Activated T-helper 9 cell treated with anti-CD3 and anti-CD28 coated beads, Interleukin-2, amount 50 U/mL, for 16 hours (primary cell): ENCODE results near the gene TINAGL1.

Source experiments
- DNase-seq: peaks from one replicate; pipeline ENCODE4 v3.0.0-alpha.2; 2020; ENCODE audit warnings: low read depth

The TINAGL1 gene

DNA sequence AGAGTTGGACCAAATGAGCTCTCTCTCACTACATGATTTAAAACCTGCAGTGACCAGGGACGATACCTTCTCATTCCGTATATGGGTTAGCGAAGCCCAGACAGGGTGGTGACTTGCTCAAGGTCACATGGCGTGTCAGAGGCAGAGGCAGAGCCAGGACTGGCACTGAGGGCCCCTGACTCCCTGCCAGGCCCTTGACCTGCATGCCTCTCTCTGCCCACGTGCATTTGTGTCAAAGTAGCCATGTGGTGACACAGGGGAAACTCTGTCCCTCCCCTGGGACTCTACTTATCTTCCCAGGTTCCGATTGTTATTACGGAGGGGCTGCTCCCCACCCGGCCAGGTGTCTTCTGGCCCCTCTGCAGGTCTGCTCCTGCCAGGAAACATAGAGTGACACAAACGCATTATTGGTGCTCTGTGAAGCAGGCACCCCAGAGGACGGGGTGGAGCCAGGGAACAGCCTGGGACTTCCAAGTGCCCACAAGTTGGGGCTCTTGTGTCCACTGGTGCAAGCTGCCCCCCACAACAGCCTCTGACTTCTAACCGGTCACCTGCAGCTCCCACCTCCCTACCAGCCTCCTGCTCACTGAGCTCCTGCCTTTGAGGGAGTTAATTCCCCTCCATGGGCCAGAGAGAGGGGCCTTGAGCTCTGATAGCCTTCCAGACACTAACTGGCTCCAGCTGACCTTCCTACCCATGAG lies 7.3 kb upstream of the TINAGL1 start:
- DNase-seq = no peak

DNA sequence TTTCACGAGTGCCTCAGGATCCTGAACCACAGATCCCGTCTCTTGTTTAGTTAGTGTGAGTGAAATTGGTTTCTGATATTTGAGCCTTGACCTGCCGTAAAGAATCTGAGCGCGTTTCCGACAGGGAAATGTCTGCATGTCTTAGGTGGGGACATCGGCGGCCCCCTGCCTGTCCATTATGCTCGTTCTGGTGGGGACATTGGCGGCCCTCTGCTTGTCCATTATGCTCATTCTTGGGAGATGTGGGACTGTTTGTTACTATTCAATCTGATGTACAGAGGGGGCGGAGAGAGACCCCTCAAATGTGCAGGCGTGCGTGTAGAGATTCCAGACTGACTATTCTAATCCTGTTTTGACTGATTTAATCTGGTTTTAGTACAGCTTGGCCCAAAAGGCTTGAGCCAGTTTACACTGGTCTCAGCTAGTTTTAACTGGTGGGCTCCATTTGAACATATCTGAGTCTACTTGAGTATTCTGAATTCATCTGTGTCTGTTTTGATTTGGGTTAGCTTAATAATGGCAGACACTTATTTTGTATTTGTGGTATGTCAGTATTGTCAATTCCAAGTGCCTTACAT lies 6.6 kb upstream of the TINAGL1 start:
- no peak for DNase-seq

DNA sequence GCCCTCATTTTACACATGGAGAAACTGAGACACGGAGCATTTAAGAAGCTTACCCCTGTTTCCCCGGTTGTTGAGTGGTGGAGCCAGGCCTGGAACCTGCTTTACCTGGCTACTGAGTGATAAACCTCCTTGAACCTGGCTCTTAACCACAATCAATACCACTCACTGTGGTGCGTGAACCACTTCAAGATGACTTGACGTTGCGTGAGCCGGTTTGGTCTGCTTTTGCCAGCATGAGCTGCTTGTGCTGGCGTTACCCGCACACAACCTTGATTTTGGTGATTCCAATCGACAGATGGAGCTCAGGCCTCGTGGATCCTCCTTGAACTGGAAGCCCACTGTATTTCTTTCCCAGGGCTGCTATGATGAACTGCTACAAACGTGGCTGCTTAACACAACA lies 6.1 kb upstream of the TINAGL1 start:
- DNase-seq = no peak

DNA sequence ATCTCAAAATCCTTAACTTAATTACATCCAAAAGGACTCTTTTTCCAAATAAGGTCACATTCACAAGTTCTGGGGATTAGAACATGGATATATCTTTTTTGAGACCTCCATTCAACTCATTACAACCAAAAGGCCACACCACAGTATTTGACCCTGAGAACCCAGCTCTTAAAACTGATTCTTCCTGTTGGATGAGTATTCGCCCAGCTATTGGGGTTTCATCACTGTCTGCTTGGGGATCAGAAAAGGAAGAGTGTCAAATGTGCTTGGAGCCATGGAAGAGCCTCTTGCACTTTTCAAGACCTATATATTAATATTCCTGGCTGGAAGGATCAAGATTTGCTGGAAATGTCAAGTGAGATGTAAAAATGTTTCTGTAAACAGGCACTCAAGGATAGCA lies 5.4 kb upstream of the TINAGL1 start:
- DNase-seq = no peak

DNA sequence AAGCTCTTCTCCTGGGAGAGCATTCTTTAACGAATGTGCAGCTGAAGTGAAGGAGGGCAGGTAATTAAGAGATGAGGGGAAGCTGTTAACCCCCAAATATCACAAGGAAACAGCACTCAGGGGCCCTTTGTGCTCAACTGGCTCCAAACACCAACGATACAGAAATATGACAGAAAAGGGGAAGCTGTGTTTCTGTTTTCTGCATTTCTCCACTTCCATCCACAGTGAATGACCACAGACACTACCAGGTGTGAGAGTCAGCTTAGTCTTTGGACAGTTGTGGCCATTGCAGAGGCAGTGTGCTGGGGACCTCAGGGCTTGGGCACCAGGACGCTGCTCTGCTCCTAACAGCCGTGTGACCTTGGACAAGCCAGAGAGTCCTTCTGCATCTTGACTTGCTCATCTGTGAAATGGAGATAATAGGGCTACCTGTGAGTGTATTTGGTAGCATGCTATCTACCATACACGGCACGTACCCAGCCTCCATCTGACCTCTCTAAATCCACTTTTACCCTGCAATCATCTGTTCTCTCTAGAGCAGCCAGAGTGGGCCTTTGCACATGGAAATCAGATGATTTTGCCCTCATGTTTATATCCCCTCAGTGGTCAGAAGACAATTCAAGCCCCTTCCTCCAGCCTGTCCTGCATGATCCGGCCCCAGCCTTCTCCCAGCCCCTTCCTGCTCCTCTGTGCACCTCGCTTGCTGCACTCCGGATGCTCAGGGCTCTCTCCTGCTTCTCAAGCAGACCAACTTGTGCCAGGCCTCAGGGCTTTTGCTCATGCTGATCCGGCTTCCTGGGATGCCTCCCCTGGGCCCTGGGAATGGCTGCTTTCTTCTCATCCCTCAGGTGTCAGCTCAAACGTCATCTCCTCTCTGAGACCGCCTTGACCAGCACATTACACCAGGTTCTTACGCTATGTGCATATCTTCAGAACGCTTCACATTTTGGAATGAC lies 4.7 kb upstream of the TINAGL1 start:
- DNase-seq = no peak

DNA sequence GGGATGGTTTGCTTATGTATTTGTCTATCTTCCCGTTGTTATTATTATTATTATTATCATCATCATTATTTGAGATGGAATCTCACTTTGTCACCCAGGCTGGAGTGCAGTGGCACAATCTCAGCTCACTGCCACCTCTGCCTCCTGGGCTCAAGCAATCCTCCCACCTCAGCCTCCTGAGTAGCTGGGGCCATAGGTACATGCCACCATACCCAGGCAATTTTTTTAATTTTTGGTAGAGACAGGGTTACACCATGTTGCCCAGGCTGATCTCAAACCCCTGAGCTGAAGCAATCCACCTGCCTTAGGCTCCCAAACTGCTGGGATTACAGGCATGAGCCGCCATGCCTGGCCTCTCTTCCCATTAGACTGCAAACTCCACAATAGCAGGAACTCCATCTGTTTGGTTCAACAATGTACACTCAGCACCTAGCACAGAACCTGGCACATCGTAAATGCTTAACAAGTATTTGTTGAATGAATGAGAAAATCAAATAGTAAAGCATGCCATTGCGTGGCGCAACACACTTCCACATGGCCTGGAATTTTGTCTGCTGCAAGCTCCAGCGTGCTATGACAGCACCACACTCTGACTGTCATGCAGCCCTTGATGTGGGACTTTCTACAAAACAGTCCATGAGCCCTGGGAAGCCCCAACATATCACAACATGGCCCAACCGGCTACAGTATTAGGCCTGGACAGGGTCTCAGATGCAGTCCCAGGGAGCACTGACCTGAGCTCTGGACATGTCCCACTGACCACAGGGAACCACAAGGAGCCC lies 3.8 kb upstream of the TINAGL1 start:
- no peak for DNase-seq

DNA sequence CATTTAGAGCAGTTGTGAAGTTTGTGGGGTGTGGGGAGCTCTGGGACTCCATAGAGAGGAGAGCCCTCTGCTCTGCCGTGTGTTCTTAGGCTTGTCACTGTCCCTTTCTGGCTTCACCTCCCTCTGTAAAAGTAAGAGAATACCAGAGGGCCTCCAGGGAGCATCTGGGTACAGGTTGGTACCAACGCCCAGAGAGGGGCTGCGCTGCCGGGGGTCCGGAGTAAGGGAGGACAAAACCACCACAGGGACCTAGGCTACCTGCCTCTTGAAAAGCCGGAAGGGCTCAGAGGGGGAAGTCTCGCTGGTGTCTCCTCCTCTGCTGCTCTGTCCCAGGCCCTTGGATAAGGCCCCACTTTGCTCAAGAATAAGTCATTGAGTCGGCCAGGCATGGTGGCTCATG lies 3.1 kb upstream of the TINAGL1 start:
- no peak for DNase-seq

DNA sequence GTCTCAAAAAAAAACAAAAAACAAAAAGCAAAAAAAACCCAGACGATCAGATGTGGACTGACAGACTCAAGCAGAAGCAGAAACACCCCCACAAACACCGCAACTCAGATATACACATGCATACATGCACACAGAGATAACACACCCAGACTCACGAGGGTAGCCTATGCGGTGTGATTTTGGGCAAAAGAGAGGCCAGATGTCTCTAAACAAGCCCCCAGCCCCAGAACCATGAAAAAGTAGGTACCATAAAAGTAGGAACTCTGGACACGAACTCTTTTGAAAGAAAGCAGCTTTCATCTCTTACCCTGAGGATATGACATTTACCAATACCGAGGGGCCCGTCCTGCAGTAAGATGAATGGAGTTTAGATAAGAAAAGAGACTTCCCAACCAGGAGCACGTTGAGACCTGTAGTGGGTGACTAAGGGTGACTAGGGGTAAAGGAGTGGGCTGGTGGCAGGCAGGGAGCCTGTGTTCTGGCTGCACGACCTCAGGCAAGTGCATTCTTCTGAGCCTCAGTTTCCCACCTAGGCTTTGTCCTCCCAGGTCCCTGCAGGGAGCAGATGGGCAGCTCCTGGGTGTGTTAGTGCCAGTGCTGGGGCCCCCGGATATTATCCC lies 1.5 kb upstream of the TINAGL1 start:
- no peak for DNase-seq

DNA sequence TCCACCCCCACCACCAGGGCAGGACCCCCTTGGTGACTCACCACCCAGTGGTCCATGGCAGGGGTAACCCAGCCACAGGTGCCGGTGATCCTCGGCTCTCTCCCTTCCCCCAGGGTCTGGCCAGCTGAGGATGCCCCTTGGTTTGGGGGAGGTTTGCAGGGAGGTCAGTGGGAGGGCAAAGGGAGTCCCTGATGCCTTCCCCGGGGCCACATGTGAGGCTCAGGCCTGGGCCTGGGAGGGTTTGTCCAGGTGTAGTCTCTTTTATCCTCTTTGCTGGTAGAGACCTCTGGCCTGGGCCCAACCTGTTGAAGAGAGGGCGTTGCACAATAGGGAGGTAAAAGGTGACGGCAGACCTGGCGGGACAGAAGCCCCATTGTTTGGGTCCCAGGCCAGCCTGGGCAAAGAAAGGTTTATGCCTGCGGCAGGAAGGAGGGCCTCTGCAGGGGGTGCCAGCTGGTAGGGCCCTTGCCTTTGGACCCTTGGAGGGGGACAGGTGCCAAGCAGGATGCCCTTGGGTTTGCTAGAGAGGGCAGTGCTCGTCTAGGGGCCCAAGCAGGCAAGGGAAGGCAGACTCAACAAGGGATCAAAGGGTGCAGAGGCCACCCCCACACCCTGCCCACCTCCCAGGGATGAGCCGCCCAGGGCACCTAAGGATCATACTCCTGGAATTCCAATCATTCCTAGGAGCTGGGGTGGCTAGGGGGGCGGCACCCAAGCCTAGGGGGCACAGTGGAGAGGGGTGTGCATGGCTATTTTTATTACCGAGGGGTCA lies 760 bp upstream of the TINAGL1 start:
- DNase-seq = no peak

DNA sequence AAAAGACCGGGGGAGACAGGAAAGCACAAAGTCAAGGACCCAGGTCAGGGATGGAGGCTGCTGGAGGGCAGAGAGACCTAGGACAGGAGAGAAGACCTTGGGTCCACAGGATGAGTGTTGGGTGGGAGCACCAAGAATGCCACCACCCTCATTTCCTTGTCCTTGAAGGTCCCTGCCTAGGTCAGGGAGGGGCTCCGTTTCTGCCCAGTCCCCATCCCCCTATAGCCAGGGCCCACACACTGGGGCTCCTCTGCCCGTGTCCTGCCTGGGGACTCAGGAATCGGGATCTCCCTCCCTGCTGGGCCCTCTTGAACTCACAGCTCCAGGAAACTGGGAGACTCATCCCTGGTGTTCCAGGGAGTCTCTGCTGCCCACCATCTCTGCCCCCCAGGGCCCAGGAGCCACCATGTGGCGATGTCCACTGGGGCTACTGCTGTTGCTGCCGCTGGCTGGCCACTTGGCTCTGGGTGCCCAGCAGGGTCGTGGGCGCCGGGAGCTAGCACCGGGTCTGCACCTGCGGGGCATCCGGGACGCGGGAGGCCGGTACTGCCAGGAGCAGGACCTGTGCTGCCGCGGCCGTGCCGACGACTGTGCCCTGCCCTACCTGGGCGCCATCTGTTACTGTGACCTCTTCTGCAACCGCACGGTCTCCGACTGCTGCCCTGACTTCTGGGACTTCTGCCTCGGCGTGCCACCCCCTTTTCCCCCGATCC lies 584 bp downstream of the TINAGL1 start:
- no peak for DNase-seq

DNA sequence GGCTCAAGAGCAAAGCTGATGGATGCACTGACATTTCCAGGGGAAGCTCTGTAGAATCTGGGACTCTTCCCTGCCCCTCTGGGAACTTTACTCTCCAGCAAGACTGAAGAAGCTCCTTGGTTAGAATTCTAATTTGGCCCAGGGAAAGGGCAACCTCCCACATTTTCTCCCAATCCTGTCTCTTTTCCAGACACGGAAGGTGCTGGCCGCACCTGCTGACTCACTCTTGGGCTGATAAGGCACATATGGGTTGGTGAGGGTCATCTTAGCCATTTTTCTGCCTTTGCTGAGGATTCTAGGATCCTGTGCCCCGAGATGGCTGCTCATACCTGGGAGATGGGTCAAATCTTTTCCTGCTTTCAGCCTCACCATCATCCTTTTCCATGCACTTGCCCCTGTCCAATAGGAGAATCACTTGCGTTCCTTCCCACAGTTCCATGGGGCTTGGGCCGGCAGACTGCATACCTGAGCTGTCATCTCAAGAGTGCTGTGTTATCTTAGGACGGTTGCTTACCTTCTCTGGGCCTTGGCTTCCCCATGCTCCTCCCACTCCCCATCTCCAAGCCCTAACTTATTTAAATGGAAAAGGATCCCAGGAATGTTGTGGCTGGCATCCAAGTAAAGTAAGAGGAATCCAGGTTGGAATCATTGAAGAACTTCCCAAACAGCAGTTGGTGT lies 1.3 kb downstream of the TINAGL1 start:
- DNase-seq = no peak

DNA sequence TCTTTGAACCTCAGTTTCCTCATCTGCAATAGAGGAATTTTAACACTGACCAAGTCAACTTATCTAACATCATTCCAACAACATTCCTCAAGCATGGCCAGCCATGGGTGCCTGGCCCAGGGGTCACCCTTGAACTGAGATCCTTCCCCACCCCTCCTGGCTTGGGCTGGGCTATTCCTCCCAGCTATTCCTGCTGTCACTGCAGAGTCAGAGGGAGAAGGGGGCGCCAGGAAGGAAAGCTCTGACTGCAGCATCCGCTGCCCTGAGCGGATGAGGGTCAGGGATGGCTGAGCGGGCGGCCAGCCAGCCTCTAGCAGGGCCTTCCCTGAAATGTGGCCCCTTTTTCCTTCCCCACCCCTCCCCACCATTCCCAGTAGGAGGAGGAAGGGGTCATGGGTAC lies 3.1 kb downstream of the TINAGL1 start:
- DNase-seq = no peak

DNA sequence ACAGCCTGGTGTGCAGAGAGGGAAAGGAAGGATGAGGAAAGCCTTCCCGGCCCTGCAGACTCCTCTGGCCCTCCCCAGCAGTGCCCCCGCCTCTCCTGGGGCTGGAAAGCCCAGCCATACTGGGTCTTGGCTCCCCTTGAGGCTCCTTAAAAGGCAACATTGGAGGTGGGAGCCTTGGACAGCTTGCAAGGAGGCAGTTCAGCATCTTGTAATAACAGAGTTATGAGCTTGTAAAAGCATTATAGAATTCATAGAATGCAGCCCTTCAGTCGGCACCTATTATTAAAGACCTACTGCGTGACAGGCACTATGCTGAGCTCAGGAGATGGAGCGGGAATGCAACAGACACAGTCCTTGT lies 4.2 kb downstream of the TINAGL1 start:
- no peak for DNase-seq

DNA sequence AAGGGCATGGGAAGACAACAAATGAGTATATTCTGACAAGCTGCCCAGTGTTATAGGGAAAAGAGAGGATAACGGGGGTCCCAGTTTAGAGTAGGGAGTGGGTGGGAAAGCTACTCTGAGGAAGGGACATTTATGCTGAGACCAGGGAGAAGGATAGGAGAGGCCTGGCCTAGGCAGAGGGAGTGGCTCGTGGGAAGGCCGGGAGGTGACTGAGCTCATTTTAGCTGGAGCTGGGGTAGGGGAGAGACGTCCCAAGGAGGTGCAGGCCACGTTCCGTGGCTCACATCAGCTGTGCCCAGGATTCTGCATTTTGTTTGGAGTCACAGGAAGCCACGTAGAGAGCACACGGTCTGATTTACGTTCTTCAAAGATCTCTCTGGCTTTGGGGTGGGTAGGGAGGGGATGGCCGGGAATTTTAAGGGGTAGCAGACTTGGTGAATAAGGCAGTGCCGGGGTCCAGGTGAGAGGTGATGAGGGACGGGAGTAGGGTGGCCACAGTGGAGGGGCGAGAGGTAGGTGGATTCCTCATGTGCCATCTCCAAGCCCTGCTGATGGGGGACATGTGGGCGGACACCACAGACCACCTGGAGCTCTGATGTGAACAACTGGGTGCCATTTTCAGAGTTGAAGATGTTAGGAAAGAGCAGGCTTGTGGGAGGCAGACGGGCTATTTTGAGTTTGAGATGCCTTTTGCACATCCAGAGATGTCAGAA lies 4.7 kb downstream of the TINAGL1 start:
- DNase-seq = no peak

DNA sequence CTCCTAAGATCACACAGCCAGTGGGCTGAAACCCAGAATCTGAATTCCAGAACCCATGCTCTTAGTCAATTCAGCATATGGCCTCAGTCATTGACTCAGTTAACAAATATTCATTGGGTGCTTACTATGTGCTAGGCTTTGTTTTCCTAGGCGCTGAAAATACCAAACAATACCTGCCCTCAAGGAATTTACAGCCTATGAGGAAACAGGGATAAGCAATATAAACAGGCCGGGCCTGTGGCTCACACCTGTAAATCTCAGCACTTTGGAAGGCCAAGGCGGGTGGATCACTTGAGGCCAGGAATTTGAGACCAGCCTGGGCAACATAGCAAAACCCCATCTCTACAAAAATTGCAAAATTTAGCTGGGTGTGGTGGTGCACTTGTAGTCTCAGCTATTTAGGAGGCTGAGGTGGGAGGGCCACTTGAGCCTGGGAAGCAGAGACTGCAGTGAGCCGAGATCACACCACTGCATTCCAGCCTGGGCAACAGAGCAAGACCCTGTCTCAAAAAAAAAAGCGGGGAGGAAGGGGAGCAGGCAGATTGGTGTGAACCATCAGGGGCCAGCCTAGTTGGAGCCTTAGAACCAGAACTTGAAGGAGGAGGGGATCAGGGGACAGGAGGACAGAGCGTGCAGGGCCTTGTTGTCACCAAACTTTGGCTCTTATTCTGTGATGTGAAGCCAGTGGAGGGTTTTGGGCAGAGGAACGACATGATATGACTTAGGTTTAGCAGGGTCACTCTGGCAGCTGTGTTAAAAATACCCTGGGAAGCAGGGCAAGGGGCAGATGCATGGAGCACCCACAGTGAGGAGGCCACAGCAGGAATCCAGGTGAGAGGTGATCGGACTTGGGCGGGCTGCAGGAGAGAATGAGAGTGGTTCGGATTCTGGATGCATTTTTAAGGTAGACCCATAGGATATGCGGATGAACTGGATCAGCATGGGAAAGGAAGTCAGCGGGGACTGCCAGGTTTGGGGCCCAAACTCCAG lies 5.8 kb downstream of the TINAGL1 start:
- DNase-seq = no peak

DNA sequence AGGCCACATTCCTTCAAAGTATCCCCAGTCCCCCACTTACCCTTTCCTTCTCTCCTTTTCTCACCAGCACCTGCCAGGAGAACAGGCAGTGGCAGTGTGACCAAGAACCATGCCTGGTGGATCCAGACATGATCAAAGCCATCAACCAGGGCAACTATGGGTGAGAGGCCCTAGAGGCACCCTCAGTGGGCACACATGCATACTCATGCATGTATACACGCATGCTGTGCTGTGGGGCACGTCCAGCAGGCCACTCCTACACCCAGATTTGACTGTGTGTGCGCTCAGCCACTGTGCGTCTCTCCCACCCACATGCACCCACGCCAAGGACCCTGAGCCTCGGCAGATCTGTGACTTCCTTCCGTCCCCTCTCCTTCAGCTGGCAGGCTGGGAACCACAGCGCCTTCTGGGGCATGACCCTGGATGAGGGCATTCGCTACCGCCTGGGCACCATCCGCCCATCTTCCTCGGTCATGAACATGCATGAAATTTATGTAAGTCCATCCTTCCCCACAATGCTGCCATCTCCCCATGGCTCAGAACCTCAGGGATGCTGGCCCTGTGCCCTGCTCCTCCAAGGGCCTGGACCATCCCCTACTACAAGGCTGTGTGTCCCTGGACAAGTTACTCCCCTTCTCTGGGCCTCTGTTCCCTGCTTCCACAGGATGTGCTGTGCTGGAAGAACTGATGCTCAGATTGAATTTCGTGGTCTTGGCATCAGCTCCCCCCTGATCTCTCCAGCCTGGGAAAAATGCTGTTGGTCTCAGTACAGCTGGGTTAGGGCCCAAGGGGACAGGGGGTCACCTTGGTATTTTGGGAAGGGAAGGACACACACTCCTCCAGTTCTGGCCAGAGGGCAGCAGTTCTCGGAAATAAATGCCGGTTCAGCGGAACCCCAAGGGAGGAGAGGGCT lies 7.0 kb downstream of the TINAGL1 start:
- no peak for DNase-seq
